BE2C (cell line): ENCODE measurements around the gene NTRK3.
A peak's percentile ranks its signal among the peaks of the same experiment; 100 is the strongest.
"Not testable (repeated sequence)": the region's sequence is repeated elsewhere in the genome, so short reads cannot be mapped to it uniquely, and the experiment has no call there.

ENCODE experiments used
- DNase-seq: peaks from one replicate; pipeline ENCODE4 v3.0.0-alpha.2; 2020
- H3K27me3 ChIP-seq: fragments of 250-450 bp; sonication (Bioruptor Pico); 2 replicates; pipeline ENCODE4 v1.5.1; 2020; ENCODE audit warnings: mild to moderate bottlenecking
- H3K36me3 ChIP-seq: fragments of 250-450 bp; sonication (Bioruptor Pico); 2 replicates; pipeline ENCODE4 v1.5.1; 2020; ENCODE audit warnings: mild to moderate bottlenecking
- H3K4me1 ChIP-seq: fragments of 250-450 bp; sonication (Bioruptor Pico); 2 replicates; pipeline ENCODE4 v1.5.1; 2020
- H3K4me3 ChIP-seq: 2 replicates; pipeline ENCODE4 v1.5.1; 2011; ENCODE audit warnings: low read depth, low read length
- H3K9me3 ChIP-seq: fragments of 250-450 bp; sonication (Bioruptor Pico); 2 replicates; pipeline ENCODE4 v1.5.1; 2020
- TF ChIP-seq, protein P1 (sequence below): IDR thresholded peaks from 2 replicates; pipeline ENCODE4 v1.5.1; 2012; ENCODE audit warnings: mild to moderate bottlenecking, low read depth, low read length

The NTRK3 gene

GRCh38 chr15:88036154-88036839, 220.2 kb downstream of the NTRK3 start:
- no peak overlapping the region for H3K4me3 ChIP-seq
- DNase-seq, result no peak
- H3K27me3 ChIP-seq, result no peaks in the 10 kb centered on the region
- H3K36me3 ChIP-seq, result no peaks in the 10 kb centered on the region
- no peaks in the 10 kb centered on the region; the same call in 1 of the 2 replicates for H3K4me1 ChIP-seq
- TF ChIP-seq, protein P1, sequence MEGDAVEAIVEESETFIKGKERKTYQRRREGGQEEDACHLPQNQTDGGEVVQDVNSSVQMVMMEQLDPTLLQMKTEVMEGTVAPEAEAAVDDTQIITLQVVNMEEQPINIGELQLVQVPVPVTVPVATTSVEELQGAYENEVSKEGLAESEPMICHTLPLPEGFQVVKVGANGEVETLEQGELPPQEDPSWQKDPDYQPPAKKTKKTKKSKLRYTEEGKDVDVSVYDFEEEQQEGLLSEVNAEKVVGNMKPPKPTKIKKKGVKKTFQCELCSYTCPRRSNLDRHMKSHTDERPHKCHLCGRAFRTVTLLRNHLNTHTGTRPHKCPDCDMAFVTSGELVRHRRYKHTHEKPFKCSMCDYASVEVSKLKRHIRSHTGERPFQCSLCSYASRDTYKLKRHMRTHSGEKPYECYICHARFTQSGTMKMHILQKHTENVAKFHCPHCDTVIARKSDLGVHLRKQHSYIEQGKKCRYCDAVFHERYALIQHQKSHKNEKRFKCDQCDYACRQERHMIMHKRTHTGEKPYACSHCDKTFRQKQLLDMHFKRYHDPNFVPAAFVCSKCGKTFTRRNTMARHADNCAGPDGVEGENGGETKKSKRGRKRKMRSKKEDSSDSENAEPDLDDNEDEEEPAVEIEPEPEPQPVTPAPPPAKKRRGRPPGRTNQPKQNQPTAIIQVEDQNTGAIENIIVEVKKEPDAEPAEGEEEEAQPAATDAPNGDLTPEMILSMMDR, result no peak
- H3K9me3 ChIP-seq, result no peaks in the 10 kb centered on the region

- Histone ChIP-seq H3K4me3 (no peak overlapping the region), H3K4me1 (peaks cover 2% of the 10 kb centered on the region), H3K36me3 (no peaks in the 10 kb centered on the region), H3K9me3 (no peaks in the 10 kb centered on the region), H3K27me3 (no peaks in the 10 kb centered on the region)
- TF ChIP-seq, protein P1, result no peak
- no peak for DNase-seq
These were observed 221.2 kb downstream of the NTRK3 start for GRCh38 chr15:88035381-88035780.

- not testable (repeated sequence) for H3K4me3 ChIP-seq, H3K27me3 ChIP-seq, H3K9me3 ChIP-seq, DNase-seq, H3K36me3 ChIP-seq
- peaks cover 14% of the 10 kb centered on the region for H3K4me1 ChIP-seq
These were observed 223.1 kb downstream of the NTRK3 start for GRCh38 chr15:88033421-88033820.

DNA sequence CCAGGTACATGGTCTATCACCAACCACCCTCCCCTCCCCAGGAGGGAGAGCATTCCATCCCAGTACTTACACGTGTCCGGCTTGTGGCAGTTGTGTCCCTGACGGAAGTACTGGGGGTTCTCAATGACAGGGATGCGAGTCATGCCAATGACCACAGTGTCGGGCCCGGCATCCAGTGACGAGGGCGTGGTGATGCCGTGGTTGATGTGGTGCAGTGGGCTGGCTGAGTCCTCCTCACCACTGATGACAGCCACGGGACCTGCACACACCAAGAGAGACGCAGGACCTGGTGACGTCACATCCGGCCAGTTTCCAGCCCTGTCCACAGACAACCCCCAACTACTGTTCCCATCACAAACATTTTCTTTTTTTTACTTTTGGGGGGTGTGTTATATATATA, 223.8 kb downstream of the NTRK3 start:
- DNase-seq, result no peak
- H3K4me3 ChIP-seq, result no peak overlapping the region
- H3K4me1 ChIP-seq, result peaks cover 14% of the 10 kb centered on the region
- H3K9me3 ChIP-seq, result no peaks in the 10 kb centered on the region
- no peaks in the 10 kb centered on the region for H3K27me3 ChIP-seq
- TF ChIP-seq, protein P1, result no peak
- H3K36me3 ChIP-seq, result no peaks in the 10 kb centered on the region

DNA sequence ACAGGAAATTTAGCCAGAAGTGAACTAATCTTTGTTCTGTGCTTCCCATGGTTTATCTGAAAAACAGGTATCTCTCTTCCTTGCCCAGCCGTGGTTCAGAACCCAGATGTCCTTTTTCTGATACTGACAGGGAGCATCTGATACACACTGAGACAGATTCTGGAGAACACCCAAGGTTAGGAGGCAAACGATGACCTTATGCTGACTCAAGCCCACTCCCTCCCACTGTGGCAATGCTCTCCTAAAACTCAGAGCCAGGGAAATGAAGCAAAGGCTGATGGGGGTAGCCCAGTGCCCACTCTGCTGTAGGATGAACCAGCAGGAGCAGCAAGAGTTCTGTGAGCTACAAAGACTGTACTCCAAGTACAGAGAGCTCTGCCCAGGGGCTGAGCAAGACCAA, 225.1 kb downstream of the NTRK3 start:
- Histone ChIP-seq H3K4me1 (peaks cover 14% of the 10 kb centered on the region), H3K9me3 (no peaks in the 10 kb centered on the region), H3K27me3 (no peaks in the 10 kb centered on the region), H3K36me3 (no peaks in the 10 kb centered on the region), H3K4me3 (no peak overlapping the region)
- TF ChIP-seq, protein P1, result no peak
- DNase-seq, result no peak

DNA sequence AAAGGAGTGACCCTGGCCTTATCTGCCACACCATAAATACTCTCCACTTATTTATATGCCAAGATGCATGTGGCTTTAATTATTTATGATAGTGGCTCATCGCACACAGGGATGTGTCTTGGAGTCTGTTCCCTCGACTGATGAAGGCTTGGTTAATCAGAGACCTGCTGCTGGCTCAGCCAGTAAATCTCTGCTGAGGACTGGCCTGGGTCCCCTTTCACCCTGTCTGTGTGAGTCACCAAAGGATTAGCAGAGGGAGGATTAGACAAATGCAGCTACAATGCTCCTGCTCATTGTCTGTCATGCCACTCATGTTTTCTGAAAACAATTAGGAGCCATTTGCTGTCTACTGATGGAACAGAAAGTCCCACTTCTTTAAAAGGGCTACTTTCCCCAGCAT, 226.8 kb downstream of the NTRK3 start:
- DNase-seq, result peak; percentile 53
- H3K9me3 ChIP-seq, result no peaks in the 10 kb centered on the region

More for the DNA sequence above, 226.8 kb downstream of the NTRK3 start:
- TF ChIP-seq, protein P1, result no peak
- no peaks in the 10 kb centered on the region for H3K36me3 ChIP-seq
- H3K27me3 ChIP-seq, result no peaks in the 10 kb centered on the region
- peaks cover 18% of the 10 kb centered on the region for H3K4me1 ChIP-seq
- H3K4me3 ChIP-seq, result no peak overlapping the region
